Body of pancreas (tissue), 4 donors: ENCODE results near the gene RNF151. TPM values are rescaled to one million over a fixed set of nuclear protein-coding genes. Genes with fewer than 3 reads are reported as not detected.

ENCODE experiments used
- ATAC-seq: fragments of 150-250 bp; one replicate; pipeline ENCODE4 v1.9.1; 2016
- DNase-seq, 4 donors: peaks; one replicate each; pipeline ENCODE4 v3.0.0-alpha.2; 2019
- H3K27ac ChIP-seq, 4 donors: fragments of 200-600 bp; sonication (generic); 1 replicate in 3 of 4; 2 replicates in 1 of 4; pipeline versions ENCODE4 v1.5.1 to v1.6.1; 2016 to 2019; ENCODE audit warnings: mild to moderate bottlenecking in 1 of 4, mixed read lengths in 1 of 4, moderate library complexity in 1 of 4
- H3K27me3 ChIP-seq, 2 donors: fragments of 200-600 bp; sonication (generic); one replicate each; pipeline ENCODE4 v1.6.0; 2016; ENCODE audit warnings: mild to moderate bottlenecking in 1 of 2
- H3K36me3 ChIP-seq, 2 donors: fragments of 200-600 bp; sonication (generic); replicated peaks in 1 of 2; 2 replicates each; pipeline ENCODE4 v1.5.1; 2016; ENCODE audit warnings: low read depth in 2 of 2; ENCODE audit not compliant: insufficient read depth in 1 of 2
- H3K4me1 ChIP-seq: fragments of 200-600 bp; sonication (generic); one replicate; pipeline ENCODE4 v1.6.0; 2016
- H3K4me3 ChIP-seq, 2 donors: fragments of 200-600 bp; sonication (generic); 1 replicate in 1 of 2; 2 replicates in 1 of 2; pipeline ENCODE4 v1.5.1; 2016 to 2019
- H3K9me3 ChIP-seq, 3 donors: fragments of 200-600 bp; sonication (generic); 1 replicate in 2 of 3; 2 replicates in 1 of 3; pipeline ENCODE4 v1.5.1; 2016
- CTCF ChIP-seq, 7 experiments: fragments of 450-650 bp in 4 of 7; fragments of 200-600 bp in 3 of 7; sonication (generic) in 3 of 7; IDR thresholded peaks; one replicate each; pipeline ENCODE4 v1.5.1; 2016 to 2019; ENCODE audit warnings: antibody characterized with exemption in 7 of 7
- POLR2A ChIP-seq, 3 donors: fragments of 450-650 bp; IDR thresholded peaks; one replicate each; pipeline ENCODE4 v1.6.1; 2016; ENCODE audit warnings: antibody characterized with exemption in 3 of 3, mild to moderate bottlenecking in 2 of 3
- WGBS, 2 donors: methylation state at CpG; one replicate each; pipeline ENCODE4 v1.1.5; 2017; 5-methylcytosine and 5-hydroxymethylcytosine counted together
- intact Hi-C: fragments of 100-400 bp; cut with DNase I; formaldehyde crosslinking; loops from one replicate; pipeline ENCODE4 v1.15.1; 2023
- total RNA-seq, 2 donors: library from RNA; depleted of rRNA; stranded (reverse); fragments of >200 nt; gene quantifications; one replicate each; pipeline ENCODE4 v1.1.0, GENCODE V29; 2016

Gene RNF151
- total RNA-seq, result not detected

- no peak for DNase-seq
- intact Hi-C loops, result no loop called here
Measured at GRCh38 chr16:1966460-1966859, at the start of gene RNF151. Gene RNF151, plus strand, starts transcription at chr16:1966856. Its CDS starts 26 bp downstream, at chr16:1966882.

GRCh38 chr16:1917056-1917664 is 49.5 kb upstream of the RNF151 start:
- DNase-seq, result no peak
- TF ChIP-seq POLR2A (IDR thresholded peaks at IDR 0.05), result no peak
- TF ChIP-seq CTCF (IDR thresholded peaks at IDR 0.05), result no peak
- peaks cover 25% of the 10 kb centered on the region for H3K4me1 ChIP-seq
- H3K36me3 ChIP-seq, result no peaks in the 10 kb centered on the region
- H3K27me3 ChIP-seq, result peaks cover 0 to 40% of the 10 kb centered on the region in 2 donors
- WGBS, 2 donors, result 16 to 31% methylated on average over 6 to 22 of the region's 22 CpGs
- no peak for ATAC-seq
- intact Hi-C loops, result no loop called here
- no peak overlapping the region for H3K27ac ChIP-seq
- no peaks in the 10 kb centered on the region for H3K9me3 ChIP-seq
- H3K4me3 ChIP-seq, result no peak overlapping the region

More at GRCh38 chr16:1966460-1966859, at the start of gene RNF151:
- Histone ChIP-seq H3K9me3 (no peaks in the 10 kb centered on the region), H3K4me3 (peak within 1 kb of the TSS in 1 of 2 donors; percentile 68), H3K27ac (peak within 1 kb of the TSS in 2 of 4 donors; percentile 96 to 97), H3K36me3 (peaks cover 4 to 8% of the 10 kb centered on the region in 2 donors), H3K27me3 (no peaks in the 10 kb centered on the region), H3K4me1 (peaks cover 38% of the 10 kb centered on the region)
- ATAC-seq, result no peak
- TF ChIP-seq CTCF (IDR thresholded peaks at IDR 0.05) (no peak), POLR2A (IDR thresholded peaks at IDR 0.05) (no peak)
- 95 to 96% methylated on average over 5 to 6 of the region's 6 CpGs for WGBS, 2 donors

- DNase-seq (no peak), ATAC-seq (no peak)
- peaks cover 0 to 40% of the 10 kb centered on the region in 2 donors for H3K27me3 ChIP-seq
- H3K36me3 ChIP-seq, result no peaks in the 10 kb centered on the region
- no peak overlapping the region for H3K27ac ChIP-seq
- H3K9me3 ChIP-seq, result no peaks in the 10 kb centered on the region
- intact Hi-C loops, result no loop called here
- no peak overlapping the region for H3K4me3 ChIP-seq
- 1% methylated on average over 70 of the region's 81 CpGs; no CpG with 5 or more reads in 1 of the 2 donors for WGBS, 2 donors
- no peak for TF ChIP-seq POLR2A (IDR thresholded peaks at IDR 0.05)
- no peak for TF ChIP-seq CTCF (IDR thresholded peaks at IDR 0.05)
- H3K4me1 ChIP-seq, result peaks cover 25% of the 10 kb centered on the region
Measured at GRCh38 chr16:1917665-1918350, 48.8 kb upstream of the RNF151 start.

- H3K36me3 ChIP-seq, result no peaks in the 10 kb centered on the region
- TF ChIP-seq CTCF (IDR thresholded peaks at IDR 0.05), result no peak
- no peak for TF ChIP-seq POLR2A (IDR thresholded peaks at IDR 0.05)
Measured at GRCh38 chr16:1918351-1919326, 48.0 kb upstream of the RNF151 start, which contains the start of gene HS3ST6. Gene HS3ST6, minus strand, starts transcription at chr16:1918415. Its CDS starts 92 bp downstream, at chr16:1918323.

More at GRCh38 chr16:1918351-1919326, 48.0 kb upstream of the RNF151 start, which contains the start of gene HS3ST6:
- Histone ChIP-seq H3K9me3 (no peaks in the 10 kb centered on the region), H3K27me3 (peaks cover 0 to 40% of the 10 kb centered on the region in 2 donors), H3K4me3 (no peak within 1 kb of the TSS), H3K27ac (no peak within 1 kb of the TSS), H3K4me1 (peaks cover 20% of the 10 kb centered on the region)
- 6 to 17% methylated on average over 13 to 60 of the region's 71 CpGs for WGBS, 2 donors
- intact Hi-C loops, result no loop called here
- ATAC-seq, result no peak
- DNase-seq, result no peak
